GM12865 (cell line): ENCODE results near the gene WWC1.
"Not testable (repeated sequence)": the region's sequence is repeated elsewhere in the genome, so short reads cannot be mapped to it uniquely, and the experiment has no call there.

Source experiments
- DNase-seq: peaks from one replicate; pipeline ENCODE4 v3.0.0; 2010; ENCODE audit warnings: low read depth
- H3K4me3 ChIP-seq: 2 replicates; pipeline ENCODE4 v1.5.1; 2011; ENCODE audit warnings: mild to moderate bottlenecking, low read depth, low read length, control low read depth
- CTCF ChIP-seq: IDR thresholded peaks from 2 replicates; pipeline ENCODE4 v1.5.1; 2011; ENCODE audit warnings: low read length, control low read depth, low read depth, inconsistent platforms; ENCODE audit not compliant: insufficient read depth; ENCODE audit errors: missing control alignments

WWC1 gene

GRCh38 chr5:168432903-168433302 lies 141.5 kb downstream of the WWC1 start:
- TF ChIP-seq CTCF: no peak
- no peak overlapping the region for H3K4me3 ChIP-seq
- peak; percentile 31 for DNase-seq

GRCh38 chr5:168434001-168434400 lies 142.6 kb downstream of the WWC1 start:
- no peak overlapping the region for H3K4me3 ChIP-seq
- no peak for DNase-seq
- TF ChIP-seq CTCF: no peak

- no peak for TF ChIP-seq CTCF
- no peak overlapping the region for H3K4me3 ChIP-seq
- no peak for DNase-seq
Observed at GRCh38 chr5:168434746-168435321, 143.4 kb downstream of the WWC1 start.

- not testable (repeated sequence) for H3K4me3 ChIP-seq, DNase-seq
Observed at GRCh38 chr5:168435340-168435739, 143.9 kb downstream of the WWC1 start.

GRCh38 chr5:168438349-168438748 lies 146.9 kb downstream of the WWC1 start:
- no peak for DNase-seq
- no peak overlapping the region for H3K4me3 ChIP-seq
- TF ChIP-seq CTCF: no peak

GRCh38 chr5:168443533-168443932 lies 152.1 kb downstream of the WWC1 start:
- no peak overlapping the region for H3K4me3 ChIP-seq

GRCh38 chr5:168443950-168444700 lies 152.7 kb downstream of the WWC1 start:
- no peak overlapping the region for H3K4me3 ChIP-seq
- TF ChIP-seq CTCF: no peak
- no peak for DNase-seq

More at GRCh38 chr5:168443533-168443932, 152.1 kb downstream of the WWC1 start:
- no peak for TF ChIP-seq CTCF
- no peak for DNase-seq
